ENCODE measurements around the gene RHOD.

DNA sequence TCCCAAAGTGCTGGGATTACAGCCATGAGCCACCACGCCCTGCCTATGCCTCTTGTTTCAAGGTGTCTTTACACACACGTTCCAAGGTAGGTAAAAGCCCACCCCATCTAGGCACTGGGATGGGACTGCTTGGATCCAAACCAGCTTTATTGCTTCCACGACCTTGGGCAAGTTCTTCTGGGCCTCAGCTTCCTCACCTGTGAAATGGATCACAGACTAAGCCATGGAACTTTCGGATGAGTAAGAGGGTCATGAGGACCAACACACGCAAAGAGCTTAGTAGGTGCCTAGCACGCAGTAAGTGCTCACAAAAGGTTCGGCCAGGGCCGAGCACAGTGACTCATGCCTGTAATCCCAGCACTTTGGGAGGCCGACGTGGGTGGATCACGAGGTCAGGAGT lies 15.6 kb downstream of the RHOD start:
- no peak for TF ChIP-seq RELA (CRISPR knock-in tag; IDR thresholded peaks at IDR 0.05; ENCODE audit: borderline replicate concordance)
- TF ChIP-seq, protein P1, sequence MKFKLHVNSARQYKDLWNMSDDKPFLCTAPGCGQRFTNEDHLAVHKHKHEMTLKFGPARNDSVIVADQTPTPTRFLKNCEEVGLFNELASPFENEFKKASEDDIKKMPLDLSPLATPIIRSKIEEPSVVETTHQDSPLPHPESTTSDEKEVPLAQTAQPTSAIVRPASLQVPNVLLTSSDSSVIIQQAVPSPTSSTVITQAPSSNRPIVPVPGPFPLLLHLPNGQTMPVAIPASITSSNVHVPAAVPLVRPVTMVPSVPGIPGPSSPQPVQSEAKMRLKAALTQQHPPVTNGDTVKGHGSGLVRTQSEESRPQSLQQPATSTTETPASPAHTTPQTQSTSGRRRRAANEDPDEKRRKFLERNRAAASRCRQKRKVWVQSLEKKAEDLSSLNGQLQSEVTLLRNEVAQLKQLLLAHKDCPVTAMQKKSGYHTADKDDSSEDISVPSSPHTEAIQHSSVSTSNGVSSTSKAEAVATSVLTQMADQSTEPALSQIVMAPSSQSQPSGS (CRISPR knock-in tag; IDR thresholded peaks at IDR 0.05; ENCODE audit: borderline replicate concordance, low read depth) = no peak
- no peak for TF ChIP-seq CREM (CRISPR knock-in tag; IDR thresholded peaks at IDR 0.05)
- TF ChIP-seq, protein P2, sequence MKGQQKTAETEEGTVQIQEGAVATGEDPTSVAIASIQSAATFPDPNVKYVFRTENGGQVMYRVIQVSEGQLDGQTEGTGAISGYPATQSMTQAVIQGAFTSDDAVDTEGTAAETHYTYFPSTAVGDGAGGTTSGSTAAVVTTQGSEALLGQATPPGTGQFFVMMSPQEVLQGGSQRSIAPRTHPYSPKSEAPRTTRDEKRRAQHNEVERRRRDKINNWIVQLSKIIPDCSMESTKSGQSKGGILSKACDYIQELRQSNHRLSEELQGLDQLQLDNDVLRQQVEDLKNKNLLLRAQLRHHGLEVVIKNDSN (CRISPR knock-in tag; IDR thresholded peaks at IDR 0.05) = no peak
- TF ChIP-seq, protein P3, sequence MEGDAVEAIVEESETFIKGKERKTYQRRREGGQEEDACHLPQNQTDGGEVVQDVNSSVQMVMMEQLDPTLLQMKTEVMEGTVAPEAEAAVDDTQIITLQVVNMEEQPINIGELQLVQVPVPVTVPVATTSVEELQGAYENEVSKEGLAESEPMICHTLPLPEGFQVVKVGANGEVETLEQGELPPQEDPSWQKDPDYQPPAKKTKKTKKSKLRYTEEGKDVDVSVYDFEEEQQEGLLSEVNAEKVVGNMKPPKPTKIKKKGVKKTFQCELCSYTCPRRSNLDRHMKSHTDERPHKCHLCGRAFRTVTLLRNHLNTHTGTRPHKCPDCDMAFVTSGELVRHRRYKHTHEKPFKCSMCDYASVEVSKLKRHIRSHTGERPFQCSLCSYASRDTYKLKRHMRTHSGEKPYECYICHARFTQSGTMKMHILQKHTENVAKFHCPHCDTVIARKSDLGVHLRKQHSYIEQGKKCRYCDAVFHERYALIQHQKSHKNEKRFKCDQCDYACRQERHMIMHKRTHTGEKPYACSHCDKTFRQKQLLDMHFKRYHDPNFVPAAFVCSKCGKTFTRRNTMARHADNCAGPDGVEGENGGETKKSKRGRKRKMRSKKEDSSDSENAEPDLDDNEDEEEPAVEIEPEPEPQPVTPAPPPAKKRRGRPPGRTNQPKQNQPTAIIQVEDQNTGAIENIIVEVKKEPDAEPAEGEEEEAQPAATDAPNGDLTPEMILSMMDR (IDR thresholded peaks at IDR 0.05) = no peak
- TF ChIP-seq, protein P4, sequence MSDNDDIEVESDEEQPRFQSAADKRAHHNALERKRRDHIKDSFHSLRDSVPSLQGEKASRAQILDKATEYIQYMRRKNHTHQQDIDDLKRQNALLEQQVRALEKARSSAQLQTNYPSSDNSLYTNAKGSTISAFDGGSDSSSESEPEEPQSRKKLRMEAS (CRISPR knock-in tag; IDR thresholded peaks at IDR 0.05) = no peak
- TF ChIP-seq SMAD3 (CRISPR knock-in tag; IDR thresholded peaks at IDR 0.05; ENCODE audit: borderline replicate concordance) = no peak
- TF ChIP-seq NFATC4 (CRISPR knock-in tag; IDR thresholded peaks at IDR 0.05) = no peak

All from WTC11 (cell line).